ENCODE results near the gene CNOT6.

CNOT6 gene

DNA sequence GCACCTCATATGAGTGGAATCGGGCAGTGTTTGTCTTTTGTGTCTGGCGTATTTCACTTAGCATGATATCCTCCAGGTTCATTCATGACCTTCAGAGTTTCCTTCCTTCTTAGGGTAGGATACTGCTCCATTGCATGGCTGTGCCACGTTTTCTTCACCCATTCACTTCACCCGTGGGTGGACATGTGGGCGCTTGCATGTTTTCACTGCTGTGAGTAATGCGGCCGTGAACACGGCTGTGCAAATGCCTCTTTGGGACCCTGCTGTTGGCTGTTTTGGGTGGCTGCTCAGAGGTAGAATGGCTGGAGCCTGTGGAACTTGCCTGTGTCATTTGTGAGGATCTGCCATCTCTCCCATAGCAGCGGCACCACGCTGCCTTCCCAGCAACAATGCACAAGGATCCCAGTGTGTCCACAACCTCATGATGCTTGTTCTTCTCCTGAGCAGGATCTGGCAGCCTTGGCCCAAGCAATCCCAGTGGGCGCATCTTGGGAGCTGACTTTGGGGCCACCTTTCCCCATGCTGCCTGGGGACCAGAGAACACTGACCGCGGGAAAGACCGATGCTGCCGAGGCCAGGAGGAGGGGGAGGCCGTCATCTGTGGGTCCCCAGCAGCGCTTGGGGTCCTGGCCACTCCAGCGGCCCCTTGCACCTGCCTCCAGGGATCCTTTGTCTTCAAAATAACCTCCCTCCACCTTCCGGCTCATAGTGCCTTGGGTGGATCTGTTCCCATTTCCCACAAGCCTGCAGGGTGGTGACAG, 99.4 kb downstream of the CNOT6 start:
- Mint-ChIP-seq H3K36me3 (ENCODE audit: low read depth) (no peaks in the 10 kb centered on the region), H3K27me3 (ENCODE audit: low read depth) (peaks cover 32% of the 10 kb centered on the region), H3K27ac (no peak overlapping the region), H3K4me3 (no peak overlapping the region), H3K9me3 (no peaks in the 10 kb centered on the region), H3K4me1 (ENCODE audit: low read depth) (peaks cover 4% of the 10 kb centered on the region)

DNA sequence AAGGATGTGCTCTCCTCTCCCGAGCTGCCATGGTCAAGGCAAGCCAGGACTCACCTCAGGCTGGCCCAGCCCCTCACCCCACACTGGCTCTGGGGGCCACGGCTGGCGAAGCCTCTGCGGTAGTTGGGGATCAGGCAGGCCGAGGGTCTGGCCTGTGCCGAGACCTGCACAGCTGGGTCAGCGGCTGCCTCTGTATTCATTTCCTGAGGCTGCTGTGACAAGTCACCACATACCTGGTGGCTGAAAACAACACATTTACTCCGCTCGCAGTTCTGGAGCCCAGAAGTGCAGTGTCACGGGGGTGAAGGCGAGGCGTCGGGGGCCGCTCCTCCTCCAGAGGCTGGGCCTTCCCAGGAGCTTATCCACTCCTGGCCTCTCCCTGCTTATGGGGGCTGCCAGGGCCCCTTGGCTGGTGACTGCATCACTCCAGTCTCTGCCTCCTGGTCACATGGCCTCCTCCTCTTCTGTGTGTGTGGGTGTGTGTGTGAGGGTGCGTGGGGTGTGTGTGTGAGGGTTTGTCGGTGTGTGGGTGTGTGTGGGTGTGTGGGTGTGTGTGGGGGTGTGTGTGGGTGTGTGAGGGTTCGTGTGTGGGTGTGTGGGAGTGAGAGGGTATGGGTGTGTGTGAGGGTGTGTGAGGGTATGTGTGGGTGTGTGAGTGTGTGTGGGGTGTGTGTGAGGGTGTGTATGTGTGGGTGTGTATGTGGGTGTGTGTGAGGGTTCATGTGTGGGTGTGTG, 100.3 kb downstream of the CNOT6 start:
- no peaks in the 10 kb centered on the region for H3K9me3 Mint-ChIP-seq
- H3K27me3 Mint-ChIP-seq (ENCODE audit: low read depth): peaks cover 24% of the 10 kb centered on the region
- no peak overlapping the region for H3K4me3 Mint-ChIP-seq
- no peaks in the 10 kb centered on the region for H3K36me3 Mint-ChIP-seq (ENCODE audit: low read depth)
- no peak overlapping the region for H3K27ac Mint-ChIP-seq
- peaks cover 4% of the 10 kb centered on the region for H3K4me1 Mint-ChIP-seq (ENCODE audit: low read depth)

GRCh38 chr5:180595046-180595379, 100.8 kb downstream of the CNOT6 start:
- H3K36me3 Mint-ChIP-seq (ENCODE audit: low read depth): no peaks in the 10 kb centered on the region
- no peak overlapping the region for H3K4me3 Mint-ChIP-seq
- peaks cover 18% of the 10 kb centered on the region for H3K27me3 Mint-ChIP-seq (ENCODE audit: low read depth)
- H3K4me1 Mint-ChIP-seq (ENCODE audit: low read depth): peaks cover 4% of the 10 kb centered on the region
- H3K27ac Mint-ChIP-seq: no peak overlapping the region
- H3K9me3 Mint-ChIP-seq: no peaks in the 10 kb centered on the region

GRCh38 chr5:180595381-180596114, 101.4 kb downstream of the CNOT6 start:
- Mint-ChIP-seq H3K4me3 (no peak overlapping the region), H3K27me3 (ENCODE audit: low read depth) (peaks cover 18% of the 10 kb centered on the region), H3K27ac (no peak overlapping the region)

GRCh38 chr5:180596115-180596667, 102.0 kb downstream of the CNOT6 start:
- Mint-ChIP-seq H3K27me3 (ENCODE audit: low read depth) (peaks cover 18% of the 10 kb centered on the region), H3K4me3 (no peak overlapping the region), H3K27ac (no peak overlapping the region), H3K36me3 (ENCODE audit: low read depth) (no peaks in the 10 kb centered on the region), H3K4me1 (ENCODE audit: low read depth) (peaks cover 4% of the 10 kb centered on the region), H3K9me3 (no peaks in the 10 kb centered on the region)

More at GRCh38 chr5:180595381-180596114, 101.4 kb downstream of the CNOT6 start:
- Mint-ChIP-seq H3K9me3 (no peaks in the 10 kb centered on the region), H3K4me1 (ENCODE audit: low read depth) (peaks cover 4% of the 10 kb centered on the region), H3K36me3 (ENCODE audit: low read depth) (no peaks in the 10 kb centered on the region)

DNA sequence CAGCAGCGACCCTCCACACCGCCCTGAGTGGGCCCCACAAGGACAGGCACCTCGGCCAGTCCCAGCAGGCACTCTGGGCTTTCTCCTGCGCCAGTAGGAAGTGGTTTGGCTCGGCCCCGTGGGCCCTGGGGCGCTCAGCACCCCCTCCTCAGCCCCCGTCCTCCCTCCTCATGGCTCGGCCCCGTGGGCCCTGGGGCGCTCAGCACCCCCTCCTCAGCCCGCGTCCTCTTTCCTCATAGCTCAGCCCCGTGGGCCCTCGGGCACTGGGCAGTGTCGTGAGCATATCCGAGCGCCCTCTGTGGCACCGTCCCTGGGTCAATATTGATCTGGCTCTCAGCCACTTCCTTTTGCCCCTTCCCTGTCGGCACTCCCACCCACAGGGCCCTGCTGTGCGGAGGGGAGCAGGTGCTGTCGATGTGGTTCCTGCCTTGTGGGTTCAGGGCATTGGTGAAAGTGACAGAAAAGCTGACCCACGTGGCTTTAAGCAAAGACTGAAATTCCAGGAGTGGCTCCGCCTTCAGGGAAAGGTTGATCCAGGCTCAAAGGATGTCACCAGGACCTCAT, 102.6 kb downstream of the CNOT6 start:
- Mint-ChIP-seq H3K27ac (no peak overlapping the region), H3K4me3 (no peak overlapping the region), H3K4me1 (ENCODE audit: low read depth) (peaks cover 4% of the 10 kb centered on the region), H3K36me3 (ENCODE audit: low read depth) (no peaks in the 10 kb centered on the region), H3K27me3 (ENCODE audit: low read depth) (peaks cover 18% of the 10 kb centered on the region), H3K9me3 (no peaks in the 10 kb centered on the region)

DNA sequence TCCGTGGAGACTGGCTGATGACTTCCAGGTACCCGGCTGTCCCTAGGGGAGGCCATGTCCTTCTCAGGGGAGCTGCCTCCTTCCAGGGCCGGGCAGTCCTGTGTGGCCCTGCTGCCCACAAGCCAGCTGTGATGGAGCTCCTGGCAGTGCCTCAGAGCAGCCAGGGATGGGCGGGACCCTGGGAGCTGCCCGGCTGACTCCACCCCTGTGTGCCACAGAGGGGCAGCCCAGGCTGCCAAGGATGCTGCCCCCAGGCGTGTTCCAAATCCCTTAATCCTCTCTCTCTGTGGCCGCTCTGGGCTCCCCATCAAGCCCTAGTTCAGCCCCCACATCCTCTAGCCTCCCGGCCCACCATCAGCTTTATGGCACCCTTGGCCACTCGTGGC, 104.1 kb downstream of the CNOT6 start:
- Mint-ChIP-seq H3K4me1 (ENCODE audit: low read depth) (no peaks in the 10 kb centered on the region), H3K27ac (no peak overlapping the region), H3K4me3 (no peak overlapping the region), H3K36me3 (ENCODE audit: low read depth) (no peaks in the 10 kb centered on the region), H3K9me3 (no peaks in the 10 kb centered on the region), H3K27me3 (ENCODE audit: low read depth) (peaks cover 5% of the 10 kb centered on the region)

GRCh38 chr5:180598797-180599589, 104.8 kb downstream of the CNOT6 start:
- no peak overlapping the region for H3K27ac Mint-ChIP-seq
- no peaks in the 10 kb centered on the region for H3K9me3 Mint-ChIP-seq
- no peak overlapping the region for H3K4me3 Mint-ChIP-seq
- no peaks in the 10 kb centered on the region for H3K36me3 Mint-ChIP-seq (ENCODE audit: low read depth)
- no peaks in the 10 kb centered on the region for H3K27me3 Mint-ChIP-seq (ENCODE audit: low read depth)
- no peaks in the 10 kb centered on the region for H3K4me1 Mint-ChIP-seq (ENCODE audit: low read depth)

GRCh38 chr5:180599590-180599914, 105.4 kb downstream of the CNOT6 start:
- H3K27me3 Mint-ChIP-seq (ENCODE audit: low read depth): no peaks in the 10 kb centered on the region
- H3K36me3 Mint-ChIP-seq (ENCODE audit: low read depth): no peaks in the 10 kb centered on the region
- no peak overlapping the region for H3K27ac Mint-ChIP-seq
- H3K4me3 Mint-ChIP-seq: no peak overlapping the region
- H3K4me1 Mint-ChIP-seq (ENCODE audit: low read depth): no peaks in the 10 kb centered on the region
- H3K9me3 Mint-ChIP-seq: no peaks in the 10 kb centered on the region

DNA sequence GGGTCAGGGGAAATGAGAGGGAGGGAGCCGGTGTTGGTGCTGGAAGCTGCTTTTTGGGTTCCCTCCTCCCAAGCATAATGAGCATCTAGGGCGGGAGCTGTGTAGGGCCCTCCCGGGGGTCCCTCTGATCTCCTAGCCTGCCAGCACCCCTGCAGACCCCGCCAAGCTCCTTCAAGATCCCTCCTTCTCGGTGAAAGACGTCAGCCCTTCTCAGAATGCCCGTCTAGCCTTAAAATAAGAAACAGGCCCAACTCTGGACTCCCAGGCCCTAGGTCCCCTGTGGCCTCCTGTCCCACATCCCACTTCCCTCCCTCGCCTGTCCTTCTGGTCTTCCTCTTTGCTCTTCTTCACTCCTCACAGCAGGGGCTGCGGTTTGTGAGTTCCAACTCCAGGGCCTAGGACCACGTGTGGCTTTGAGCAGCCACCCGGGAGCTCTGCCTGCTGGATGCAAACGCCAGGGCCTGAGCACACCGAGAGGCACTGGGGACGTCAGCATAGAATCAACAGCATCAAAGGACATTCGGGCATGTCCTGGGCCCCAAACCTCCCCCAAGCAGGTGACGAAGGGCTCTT, 105.9 kb downstream of the CNOT6 start:
- Mint-ChIP-seq H3K36me3 (ENCODE audit: low read depth) (no peaks in the 10 kb centered on the region), H3K4me1 (ENCODE audit: low read depth) (no peaks in the 10 kb centered on the region), H3K27me3 (ENCODE audit: low read depth) (no peaks in the 10 kb centered on the region), H3K9me3 (no peaks in the 10 kb centered on the region), H3K4me3 (no peak overlapping the region), H3K27ac (no peak overlapping the region)

DNA sequence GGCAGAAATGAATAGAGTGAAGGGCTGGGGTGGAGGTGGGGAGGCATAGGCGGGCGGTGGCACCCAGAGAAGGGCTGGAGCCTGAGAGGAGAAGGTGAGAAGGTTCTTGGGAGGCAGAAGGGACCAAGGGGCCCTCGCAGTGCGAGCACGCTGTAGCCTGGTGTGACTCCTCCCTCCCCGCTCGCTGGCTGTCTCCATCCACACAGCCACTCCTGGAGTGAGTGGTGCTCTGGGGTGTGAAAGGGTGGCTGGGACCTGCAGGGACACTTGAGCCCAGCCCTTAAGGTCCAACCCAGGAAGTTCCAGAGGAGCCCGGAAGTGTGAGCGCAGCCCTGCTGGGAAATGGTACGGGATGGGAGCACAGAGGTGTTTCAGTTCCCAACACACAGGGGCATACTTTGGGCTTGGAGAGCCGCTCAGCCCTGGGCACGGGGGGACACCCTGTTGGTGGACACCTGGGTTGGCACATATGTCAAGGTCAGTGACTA, 106.4 kb downstream of the CNOT6 start:
- Mint-ChIP-seq H3K4me1 (ENCODE audit: low read depth) (no peaks in the 10 kb centered on the region), H3K4me3 (no peak overlapping the region), H3K27me3 (ENCODE audit: low read depth) (no peaks in the 10 kb centered on the region), H3K9me3 (no peaks in the 10 kb centered on the region), H3K27ac (no peak overlapping the region), H3K36me3 (ENCODE audit: low read depth) (no peaks in the 10 kb centered on the region)

DNA sequence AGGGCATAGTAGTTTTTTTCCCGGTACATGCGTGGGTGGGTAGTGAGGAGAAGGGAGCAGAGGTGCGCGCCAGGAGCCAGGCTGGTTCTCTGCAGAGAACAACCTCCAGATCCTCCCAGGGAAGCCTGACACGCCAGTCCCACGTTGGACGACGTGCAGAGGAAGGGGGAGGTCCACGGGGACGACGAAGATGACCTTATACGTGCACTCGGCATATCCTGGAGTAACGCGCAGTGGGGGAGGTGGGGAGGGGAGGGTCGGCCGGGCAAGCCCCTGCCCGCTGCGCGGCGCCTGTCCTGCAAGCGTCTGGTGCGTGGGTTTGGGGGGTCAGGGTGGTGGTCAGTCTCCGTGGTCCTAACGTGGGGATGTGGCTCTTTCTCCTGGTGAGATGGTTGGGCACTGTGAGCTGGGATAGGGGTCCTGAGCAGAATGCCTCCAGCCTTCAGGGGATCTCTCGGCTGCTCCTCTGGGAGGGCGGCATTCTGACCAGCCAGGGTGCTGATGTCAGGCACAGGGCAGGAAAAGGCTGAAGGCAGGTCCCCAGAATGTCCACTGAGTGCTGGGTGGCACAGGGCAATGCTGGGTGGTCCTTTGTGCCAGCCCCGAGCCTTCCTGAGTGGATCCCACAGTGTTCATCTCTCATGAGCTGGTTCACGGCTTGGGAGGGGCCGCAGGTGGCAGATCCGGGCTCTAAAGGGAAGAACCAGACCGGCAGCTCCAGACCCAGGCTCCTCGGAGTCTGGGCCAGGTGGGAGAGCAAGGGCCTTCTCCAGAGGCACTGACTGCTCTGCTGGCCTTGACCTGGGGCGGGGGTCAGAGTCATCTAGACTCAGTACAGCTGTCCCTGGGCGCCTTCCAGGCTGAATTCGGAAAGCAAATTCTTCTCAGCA, 107.7 kb downstream of the CNOT6 start:
- no peaks in the 10 kb centered on the region for H3K36me3 Mint-ChIP-seq (ENCODE audit: low read depth)

More for the DNA sequence above, 107.7 kb downstream of the CNOT6 start:
- Mint-ChIP-seq H3K4me3 (no peak overlapping the region), H3K27ac (no peak overlapping the region), H3K4me1 (ENCODE audit: low read depth) (no peaks in the 10 kb centered on the region), H3K27me3 (ENCODE audit: low read depth) (no peaks in the 10 kb centered on the region), H3K9me3 (no peaks in the 10 kb centered on the region)

Data from T-helper 1 cell treated with Interleukin-12 subunit alpha and Interleukin-12 subunit beta and Interleukin-4 antibody, amounts not matched to agents 30 μg/mL and 1 μg/mL, for 36 hours (primary cell).